DOHH2 (cell line): ENCODE results near the gene KRT85.
"Not testable (repeated sequence)": the region's sequence is repeated elsewhere in the genome, so short reads cannot be mapped to it uniquely, and the experiment has no call there.

Experiments
- EZH2phosphoT487 ChIP-seq: fragments of 200-600 bp; sonication (generic); IDR thresholded peaks from 2 replicates; pipeline ENCODE4 v1.6.1; 2017; ENCODE audit warnings: borderline replicate concordance, mild to moderate bottlenecking, antibody characterized with exemption, low read length, moderate library complexity, mixed read lengths
- TF ChIP-seq, protein P1 (sequence below): fragments of 200-600 bp; sonication (generic); IDR thresholded peaks from one replicate; pipeline ENCODE4 v1.5.1; 2014; ENCODE audit warnings: antibody characterized with exemption, mild to moderate bottlenecking, low read depth, low read length; ENCODE audit not compliant: poor library complexity, severe bottlenecking

DNA sequence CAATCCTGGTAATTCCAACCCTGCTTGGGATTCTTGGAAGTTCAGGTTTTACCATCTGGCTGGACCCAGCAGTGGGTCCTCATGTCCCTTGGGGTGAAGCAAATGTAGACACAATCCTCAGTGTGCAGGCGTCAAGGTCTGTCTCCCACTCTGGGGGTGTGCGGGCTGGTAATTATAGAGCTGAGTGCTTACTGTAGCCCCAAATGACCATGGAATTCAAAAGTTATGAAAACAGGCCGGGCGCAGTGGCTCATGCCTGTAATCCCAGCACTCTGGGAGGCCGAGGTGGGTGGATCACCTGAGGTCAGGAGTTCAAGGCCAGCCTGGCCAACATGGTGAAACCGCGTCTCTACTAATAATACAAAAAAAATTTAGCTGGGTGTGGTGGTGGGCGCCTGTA, 22.2 kb downstream of the KRT85 start:
- TF ChIP-seq, protein P1, sequence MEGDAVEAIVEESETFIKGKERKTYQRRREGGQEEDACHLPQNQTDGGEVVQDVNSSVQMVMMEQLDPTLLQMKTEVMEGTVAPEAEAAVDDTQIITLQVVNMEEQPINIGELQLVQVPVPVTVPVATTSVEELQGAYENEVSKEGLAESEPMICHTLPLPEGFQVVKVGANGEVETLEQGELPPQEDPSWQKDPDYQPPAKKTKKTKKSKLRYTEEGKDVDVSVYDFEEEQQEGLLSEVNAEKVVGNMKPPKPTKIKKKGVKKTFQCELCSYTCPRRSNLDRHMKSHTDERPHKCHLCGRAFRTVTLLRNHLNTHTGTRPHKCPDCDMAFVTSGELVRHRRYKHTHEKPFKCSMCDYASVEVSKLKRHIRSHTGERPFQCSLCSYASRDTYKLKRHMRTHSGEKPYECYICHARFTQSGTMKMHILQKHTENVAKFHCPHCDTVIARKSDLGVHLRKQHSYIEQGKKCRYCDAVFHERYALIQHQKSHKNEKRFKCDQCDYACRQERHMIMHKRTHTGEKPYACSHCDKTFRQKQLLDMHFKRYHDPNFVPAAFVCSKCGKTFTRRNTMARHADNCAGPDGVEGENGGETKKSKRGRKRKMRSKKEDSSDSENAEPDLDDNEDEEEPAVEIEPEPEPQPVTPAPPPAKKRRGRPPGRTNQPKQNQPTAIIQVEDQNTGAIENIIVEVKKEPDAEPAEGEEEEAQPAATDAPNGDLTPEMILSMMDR: not testable (repeated sequence)
- TF ChIP-seq EZH2phosphoT487: not testable (repeated sequence)
